SK-N-DZ (cell line): ENCODE measurements around the gene ZNF70.

Experiments used
- DNase-seq: peaks from one replicate; pipeline ENCODE4 v3.0.0-alpha.2; 2015; ENCODE audit warnings: low spot score

Gene ZNF70

DNA sequence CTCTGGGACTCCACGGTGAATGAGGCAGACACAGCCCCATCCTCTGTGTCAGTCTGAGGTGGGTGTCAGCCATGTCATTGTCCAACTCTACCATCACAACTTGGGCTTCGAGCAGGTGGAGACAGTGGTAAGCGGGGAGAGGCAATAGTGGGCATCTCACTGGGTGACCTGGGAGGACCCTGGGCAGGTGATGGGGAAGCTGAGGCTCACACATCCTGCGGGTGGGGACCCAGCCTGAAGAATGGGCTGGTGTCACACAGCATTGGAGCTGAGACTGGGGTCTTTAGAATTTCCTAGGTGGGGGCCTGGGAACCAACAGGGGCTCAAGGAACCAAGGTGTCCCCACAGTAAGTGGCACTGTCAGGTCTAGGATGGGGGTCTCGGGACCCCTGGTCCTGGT lies 28.8 kb upstream of the ZNF70 start:
- DNase-seq = no peak

DNA sequence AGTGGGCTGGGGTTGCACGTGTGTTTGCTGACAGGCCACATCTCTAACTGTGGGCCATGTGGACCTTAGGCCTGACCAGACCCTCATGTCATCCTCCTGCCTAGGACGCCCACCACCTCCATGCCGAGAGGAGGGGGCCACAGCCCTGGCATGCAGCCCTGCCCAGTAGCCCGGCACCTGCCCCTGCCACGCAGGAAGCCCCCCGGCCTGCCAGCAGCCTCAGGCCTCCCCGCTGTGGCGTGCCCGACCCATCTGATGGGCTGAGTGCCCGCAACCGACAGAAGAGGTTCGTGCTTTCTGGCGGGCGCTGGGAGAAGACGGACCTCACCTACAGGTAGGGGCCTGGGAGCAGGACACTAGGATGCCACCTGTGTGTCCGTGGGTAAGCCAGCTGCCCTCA lies 28.2 kb upstream of the ZNF70 start:
- DNase-seq = no peak

DNA sequence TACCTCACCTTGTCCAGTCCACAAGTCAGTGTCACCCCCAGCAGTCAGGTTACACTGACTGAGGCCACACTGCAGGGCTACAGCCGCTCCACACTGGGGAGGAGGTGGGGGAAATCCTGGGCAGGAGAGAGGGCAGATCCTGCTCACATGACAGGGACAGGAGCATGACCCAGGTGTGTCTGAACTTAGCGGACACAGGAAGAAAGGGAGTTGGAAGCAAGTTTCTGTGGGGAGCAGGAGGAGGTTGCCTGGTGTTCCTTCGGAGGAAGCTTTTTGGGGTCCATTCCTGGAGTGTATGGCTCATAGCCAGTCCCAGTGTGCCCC lies 27.6 kb upstream of the ZNF70 start:
- no peak for DNase-seq

DNA sequence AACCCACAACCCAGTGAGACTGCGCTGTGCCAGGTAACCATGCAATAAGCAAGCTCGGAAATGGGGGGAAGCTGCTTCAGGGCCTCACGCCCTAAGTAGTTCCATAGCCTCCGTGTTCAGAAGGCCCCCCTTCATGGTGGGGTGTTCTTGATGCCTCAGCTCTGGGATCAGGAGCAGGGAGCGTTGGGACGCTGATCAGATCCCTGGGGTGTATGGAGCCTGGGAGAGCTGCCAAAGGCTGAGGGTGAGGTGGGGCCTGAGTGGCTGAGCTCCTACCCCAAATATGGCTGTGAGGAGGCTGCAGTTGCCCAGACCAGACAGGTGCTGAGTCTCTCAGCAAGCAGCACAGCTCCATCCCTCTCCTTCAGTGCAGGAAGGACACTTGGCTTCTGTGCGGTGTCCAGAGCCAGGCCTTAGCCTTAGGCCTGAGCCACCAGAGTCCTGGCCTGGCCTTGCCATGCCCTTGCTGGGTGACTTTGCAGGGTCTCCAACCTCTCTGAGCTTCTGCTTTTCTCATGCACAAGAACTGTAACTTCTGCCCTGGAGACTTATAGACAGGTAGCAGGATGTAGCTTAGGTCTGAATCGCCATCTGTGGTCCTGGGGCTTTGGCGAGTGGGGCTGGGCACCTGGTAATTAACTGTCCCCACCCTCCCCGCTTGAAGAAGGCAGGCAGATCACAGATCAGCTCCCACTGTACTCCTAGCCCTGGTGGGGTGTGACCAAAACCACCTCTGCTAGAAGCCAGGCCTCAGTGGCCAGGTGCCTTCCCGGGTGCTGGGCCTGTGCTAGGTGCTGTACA lies 27.1 kb upstream of the ZNF70 start:
- DNase-seq = no peak

DNA sequence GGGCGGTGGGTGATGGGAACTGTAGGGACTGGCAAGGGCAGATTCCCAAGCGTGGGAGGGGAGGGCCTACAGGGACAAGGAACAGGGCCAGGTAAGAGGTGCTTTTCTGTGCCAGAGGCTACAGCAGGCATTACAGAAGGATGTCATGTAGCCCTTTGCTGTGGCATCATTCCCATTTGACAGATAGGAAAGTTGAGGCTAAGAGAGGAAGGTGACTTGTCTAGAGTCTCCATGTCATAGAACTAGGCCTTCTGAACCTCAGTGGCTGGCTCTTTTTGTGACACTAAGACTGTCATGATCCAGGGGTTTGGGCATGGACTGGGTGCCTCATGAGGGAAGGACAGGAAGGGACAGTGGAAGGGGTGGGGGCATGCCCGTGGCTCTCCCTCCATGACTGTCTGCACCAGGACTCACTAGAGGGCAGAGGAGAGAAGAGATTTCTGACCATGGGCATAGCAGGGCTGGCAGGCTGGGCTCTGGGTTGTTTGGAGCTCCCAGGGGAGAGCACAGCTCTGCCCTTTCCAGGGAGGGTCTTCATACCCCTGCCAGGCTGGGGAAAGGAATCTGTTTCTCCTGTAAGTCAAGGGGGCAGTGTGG lies 25.0 kb upstream of the ZNF70 start:
- no peak for DNase-seq

DNA sequence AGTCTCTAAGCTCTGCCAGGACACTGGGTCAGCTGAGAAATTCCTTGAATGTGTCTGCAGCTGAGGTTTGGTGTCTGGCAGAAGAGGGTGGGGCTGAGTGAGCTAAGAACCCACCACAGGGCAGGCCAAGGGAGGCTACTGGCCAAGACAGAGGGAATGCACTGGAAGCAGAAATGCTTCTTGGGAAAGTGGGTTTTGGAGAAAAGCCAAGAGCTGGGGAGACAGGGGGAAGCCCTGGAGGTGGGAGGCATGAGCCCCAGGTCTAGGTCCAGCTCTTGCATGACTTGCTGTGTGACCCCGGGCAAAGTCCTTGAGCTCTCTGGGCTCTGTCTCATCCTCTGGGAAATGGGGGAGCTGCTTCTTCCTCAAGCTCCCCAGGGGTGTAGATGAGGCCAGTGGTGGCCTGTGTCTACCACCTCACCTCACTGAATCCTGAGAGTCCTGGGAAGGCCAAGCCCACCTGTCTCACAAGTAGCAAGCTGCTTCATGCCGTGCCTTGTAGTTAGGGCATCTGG lies 24.1 kb upstream of the ZNF70 start:
- DNase-seq = no peak

DNA sequence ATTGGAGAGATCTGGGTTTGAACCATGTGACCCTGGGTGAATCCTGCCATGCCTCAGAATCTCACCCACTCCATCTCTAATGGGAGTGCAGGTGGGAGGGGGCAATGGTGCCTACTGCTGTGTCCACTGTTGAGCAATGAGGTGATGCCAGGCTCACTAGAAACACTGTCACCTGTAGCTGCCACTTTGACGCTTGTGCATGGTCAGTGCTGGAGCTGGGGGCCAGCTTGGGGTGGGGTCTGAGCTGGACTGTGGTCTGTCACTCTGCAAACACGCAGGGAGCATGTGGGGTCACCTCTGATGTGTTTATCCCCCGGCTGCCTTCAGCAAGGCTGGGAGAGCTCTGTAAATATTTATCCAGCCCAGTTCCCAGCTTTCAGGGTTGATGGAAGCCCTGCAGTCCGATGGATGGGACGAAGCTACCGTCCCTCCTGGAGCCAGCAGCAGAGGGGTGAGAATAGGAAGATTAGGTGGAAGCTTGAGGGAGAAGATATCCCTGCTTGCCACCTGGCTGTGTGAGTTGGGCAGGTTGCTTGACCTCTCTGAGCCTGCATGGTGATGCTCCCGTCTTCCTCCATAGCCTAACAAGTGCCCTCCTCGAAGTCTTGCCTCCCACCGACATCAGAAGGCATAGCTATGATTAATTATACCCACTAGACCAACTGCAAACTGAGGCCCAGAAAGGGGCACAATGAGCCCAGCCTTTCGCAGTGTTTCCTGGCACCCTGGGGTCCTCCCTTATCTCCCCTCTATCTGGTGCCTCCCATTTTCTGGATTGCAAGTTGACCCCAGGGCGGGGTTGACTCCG lies 23.4 kb upstream of the ZNF70 start:
- no peak for DNase-seq

DNA sequence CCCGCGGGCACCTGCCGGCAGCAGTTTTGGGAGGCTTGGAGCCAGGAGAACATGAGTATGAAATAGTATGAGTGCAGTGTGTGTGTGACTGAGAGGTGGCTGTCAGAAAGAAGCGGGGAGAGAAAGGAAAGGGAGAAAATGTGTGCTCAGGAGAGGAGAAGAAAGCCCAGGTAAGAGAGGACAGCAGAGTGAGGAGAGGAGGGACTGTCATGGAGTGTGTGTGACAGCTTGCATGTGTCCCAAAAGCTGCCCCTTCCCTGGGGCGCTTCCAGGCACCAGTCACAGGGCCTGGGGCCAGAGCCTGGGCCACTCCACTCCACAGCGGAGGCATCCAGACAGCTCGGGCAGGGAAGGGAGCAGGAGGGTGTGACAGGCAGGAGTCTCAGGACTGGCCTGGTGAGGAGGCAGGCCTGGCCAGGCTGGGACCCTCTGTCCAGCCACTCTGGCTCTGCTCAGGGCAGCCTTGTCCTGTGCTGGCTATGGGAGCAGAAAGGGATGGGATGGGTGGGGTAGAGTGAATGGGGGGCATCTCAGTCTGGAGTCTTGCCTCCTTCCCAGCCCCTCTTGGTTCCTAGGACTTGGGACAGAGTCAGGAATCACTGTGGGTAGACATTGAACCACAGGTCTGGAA lies 22.7 kb upstream of the ZNF70 start:
- DNase-seq = no peak

DNA sequence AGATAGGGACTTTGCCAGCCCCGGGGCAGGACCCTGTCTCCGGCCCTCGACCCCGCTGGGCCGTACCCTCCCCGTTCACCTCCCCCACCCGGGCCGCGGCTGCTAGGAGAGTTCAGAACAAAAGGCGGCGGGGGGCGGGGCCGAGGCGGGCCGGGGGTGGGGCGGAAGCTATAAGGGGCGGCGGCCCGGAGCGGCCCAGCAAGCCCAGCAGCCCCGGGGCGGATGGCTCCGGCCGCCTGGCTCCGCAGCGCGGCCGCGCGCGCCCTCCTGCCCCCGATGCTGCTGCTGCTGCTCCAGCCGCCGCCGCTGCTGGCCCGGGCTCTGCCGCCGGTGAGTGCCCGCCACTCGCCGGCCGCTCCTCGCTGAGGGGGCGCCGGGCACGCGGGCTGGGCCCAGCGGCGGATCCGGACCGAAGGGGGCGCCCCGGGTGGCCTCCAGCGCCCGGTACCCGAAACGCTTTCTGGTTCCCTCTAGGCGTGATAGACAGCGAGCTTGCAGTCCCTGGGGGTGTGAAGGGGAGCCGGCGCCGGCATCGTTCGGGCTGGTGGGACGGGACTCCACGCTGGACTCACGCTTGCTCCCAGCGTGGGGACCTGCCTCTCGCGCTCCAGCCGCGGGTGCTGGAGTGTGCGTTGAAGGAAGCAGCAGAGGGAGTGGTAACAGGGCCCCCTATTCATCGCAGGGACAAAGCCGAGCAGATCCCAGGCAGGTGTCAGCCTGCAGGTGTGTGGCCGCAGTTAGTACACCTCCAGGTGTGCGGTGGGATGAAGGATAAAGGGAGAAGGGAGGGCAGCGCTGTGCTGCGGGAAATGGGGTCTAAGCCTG lies 21.9 kb upstream of the ZNF70 start, which contains the start of gene MMP11:
Gene MMP11, plus strand, starts transcription at position 201 of the 825 bp plus-strand sequence. Its CDS starts 22 bp downstream, at position 223.
- DNase-seq = no peak

DNA sequence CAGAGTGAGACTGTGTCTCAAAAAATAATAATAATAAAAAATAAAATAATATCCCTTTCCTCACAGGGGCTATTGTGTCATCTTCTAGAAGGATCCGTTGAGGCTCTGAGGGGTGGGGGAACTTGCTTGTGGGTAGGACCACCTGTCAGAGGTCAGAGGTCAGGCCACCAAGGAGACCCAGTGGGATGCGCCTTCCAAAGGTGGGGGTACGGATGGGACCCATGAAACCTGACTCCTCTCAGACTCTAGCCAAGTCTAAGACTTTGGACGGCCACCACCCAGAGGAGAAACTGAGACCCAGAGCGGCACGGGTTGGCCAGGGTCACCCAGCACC lies 21.4 kb upstream of the ZNF70 start:
- DNase-seq = no peak

DNA sequence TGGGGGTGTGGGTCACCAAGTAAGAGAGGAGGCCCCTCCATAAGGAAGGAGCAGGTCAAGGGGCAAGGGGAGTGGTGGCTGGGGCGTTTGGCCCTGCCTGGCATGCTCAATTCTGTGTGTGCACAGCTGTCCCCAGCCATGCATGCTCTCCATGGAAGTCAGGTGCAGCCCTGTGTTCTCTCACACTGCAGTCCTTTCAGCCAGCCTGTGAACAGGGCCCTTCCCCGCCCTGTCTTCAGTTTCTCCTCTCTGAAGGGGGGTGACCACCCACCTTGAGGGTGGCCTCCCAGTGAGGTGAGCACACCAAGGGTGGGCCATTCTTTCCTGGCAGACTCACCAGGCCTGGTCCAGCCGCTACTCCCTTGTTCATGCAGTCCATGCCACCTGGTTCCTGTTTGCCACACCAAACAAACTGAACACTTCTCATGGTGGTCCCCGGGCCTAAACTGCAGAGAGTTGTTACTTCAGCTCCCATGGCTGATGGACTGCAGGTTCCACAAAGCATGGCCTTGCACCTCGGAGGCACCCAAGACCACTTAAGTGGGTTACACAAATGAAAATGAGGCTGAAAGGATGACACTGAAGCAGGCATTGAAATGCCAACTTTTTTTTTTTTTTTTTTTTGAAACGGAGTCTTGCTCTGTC lies 18.5 kb upstream of the ZNF70 start:
- no peak for DNase-seq

DNA sequence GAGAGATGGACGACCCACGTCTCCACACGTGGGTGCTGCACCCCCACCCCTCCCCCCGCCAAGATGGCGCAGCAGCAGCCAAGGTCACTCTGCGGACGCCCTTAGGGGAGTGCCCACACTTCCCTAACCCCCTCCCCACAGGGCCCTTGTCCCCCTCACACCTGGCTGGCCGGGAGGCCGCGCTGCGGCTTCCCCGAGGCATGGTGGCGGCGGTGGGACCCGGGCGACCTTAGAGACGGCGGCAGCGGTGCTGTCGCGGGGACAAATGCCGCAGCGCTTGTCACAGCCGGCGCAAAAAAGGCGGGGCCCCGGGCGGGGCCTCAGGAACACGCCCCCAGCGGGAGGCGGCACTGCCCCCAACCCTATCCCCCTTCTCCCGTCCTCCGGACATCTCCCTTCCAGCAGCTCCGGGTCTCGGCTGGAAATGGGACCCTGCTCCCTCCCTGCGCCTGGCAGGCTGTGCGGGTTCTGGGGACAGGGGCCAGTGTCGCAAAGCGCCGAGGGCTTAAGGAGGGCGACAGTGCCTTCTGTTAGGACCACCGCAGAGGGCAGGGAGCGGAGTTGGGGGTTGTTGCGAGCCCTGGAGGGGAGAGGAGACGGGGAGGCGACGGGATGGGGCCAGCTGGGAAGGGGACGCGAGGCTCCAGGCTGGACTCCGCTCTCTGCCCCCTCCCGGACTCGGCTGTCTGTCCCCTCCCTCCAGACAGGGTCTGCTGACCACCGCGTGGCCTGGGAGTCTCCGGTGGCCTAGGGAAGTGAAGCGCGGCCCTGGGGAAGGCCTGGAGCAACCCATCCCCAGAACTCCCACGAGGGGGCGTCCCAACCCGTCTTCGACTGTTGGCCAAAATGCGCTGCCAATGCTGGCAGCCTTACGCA lies 17.0 kb upstream of the ZNF70 start, which contains the start of gene CHCHD10:
Gene CHCHD10, minus strand, starts transcription at position 300 of the 876 bp plus-strand sequence. Its CDS starts 98 bp downstream, at position 202.
- DNase-seq = peak; percentile 87

DNA sequence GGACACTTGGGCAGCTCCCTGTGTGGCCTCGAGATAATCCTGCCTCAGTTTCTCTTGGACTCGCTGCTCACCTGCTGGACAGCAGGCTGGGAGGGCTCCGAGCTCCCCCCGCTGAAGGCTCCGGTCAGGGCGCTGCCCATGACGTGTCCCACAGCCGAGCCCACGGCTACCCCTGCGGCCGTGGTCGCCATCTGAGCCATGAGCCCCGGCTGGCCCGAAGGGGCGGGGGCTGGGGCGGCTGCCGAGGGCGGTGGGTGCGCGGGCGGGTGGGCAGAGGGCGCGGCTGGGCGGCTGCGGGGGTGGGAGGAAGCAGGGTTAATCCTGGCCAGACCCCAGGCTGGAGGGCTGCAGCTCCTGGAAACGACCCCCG lies 16.4 kb upstream of the ZNF70 start:
- DNase-seq = no peak

DNA sequence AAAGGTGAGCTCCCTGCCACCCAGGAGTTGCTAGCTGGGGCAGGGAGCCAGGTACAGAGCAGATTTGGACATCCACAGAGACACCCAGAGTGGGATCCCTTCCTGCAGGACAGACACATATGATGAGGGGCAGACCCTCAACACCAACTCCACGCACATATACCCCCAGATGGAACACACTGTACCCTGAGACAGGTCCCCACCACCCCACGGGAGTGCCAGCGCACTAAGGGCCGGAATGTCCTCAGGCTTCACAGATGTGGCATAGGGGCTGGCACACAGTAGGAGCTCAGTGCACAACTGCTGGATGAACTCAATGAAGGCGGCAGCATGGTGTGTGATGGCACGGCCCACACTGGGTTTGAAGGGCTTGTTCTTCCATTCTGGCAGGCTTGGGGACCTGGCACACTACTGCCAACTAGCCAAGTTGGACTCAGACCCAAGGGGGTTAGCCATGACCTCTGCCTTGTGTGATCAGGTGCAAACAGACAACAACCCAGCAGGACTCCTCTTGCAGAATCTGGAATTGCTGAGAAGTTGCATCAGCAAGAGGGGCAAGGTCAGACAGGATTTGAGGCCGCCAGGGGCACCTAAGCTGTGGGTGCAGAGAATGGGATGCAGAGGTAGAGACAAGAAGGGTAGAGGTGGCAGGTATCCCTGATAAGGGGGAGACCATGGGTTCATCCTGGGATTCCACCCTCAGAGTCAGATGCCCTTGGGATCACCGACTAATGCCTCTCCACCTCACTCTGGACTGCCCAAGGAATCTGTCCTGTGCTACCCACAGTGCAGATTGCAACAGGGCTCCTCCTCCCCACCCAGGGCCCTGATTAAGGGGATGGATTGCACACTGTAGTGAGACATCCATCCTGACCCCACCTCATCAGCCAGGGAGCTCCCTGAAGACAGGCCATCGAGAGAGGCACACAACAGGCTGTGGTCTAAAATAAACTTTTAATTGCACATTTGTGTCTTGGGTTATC lies 14.3 kb upstream of the ZNF70 start:
- no peak for DNase-seq

DNA sequence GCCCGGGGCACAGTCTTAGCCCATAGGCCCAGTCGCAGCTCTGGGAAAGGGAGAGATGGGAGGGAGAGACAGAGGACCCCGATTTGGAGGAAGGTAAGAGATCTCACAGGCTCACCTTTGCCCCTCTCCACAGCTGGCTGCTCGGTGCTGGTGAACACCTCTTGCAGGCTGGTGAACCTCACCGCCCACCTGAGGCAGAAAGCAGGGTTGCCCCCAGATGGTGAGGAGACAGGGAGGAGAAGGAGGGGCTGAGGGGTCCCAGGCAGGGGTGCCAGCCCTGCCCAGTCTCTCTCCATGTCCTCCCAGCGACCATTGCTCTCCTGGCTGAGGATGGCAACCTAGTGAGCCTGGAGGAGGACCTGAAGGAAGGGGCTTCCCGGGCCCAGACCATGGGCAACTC lies 13.0 kb upstream of the ZNF70 start:
- no peak for DNase-seq

DNA sequence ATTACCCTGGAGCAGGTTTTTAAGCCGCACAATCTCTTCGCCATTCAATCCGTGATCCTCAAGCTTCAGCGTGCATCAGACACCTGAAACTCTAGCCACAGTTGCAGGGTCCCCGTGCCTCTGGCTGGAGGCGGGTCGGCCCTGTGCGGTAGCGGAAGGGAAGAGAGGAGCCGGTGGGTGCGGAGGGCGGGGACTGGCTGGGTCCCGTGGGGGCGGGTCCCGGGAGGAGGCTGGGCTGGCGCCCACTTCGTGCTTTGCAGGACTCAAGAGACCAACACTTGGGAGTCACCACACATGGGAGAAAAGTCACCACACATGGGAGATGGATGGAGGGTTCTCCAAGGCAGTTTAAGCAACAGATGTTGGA lies 12.7 kb upstream of the ZNF70 start:
- DNase-seq = no peak

DNA sequence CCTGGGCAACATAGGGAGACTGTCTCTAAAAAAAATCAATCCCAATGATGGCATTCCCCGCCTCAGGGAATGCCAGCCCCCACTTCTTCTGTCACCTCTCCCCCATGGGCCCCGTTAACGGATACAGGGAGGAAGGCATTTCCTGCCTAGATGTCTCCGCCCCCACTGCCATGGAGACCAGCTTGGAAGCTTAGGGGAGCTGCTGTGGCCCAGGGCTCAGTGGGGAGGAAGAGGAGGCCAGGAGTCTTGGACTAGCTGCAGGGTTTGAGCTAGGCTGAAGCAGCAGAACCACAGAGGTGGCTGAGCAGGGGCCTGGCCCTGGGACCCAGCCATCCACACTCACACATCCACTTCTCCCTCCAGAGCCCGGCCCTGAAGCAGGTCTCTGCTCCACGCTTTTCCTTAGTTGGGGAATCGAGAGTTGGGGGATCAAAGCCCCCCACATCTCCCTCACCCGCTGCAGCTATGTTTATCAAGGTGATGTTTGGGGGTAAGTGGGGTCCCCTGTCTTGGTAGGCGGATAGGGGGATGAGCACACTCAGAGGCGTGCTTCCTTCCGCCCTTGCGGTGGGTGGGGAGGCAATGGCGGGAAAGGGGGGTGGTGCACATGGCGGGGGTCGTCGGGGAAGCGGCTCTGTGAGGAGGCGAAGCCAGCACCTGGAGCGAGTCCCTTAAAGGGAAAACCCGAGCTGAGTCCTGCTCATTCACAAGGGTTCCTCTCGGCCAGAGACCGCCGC lies 12.1 kb upstream of the ZNF70 start, which contains the start of gene C22orf15:
Gene C22orf15, plus strand, starts transcription at position 149 of the 737 bp plus-strand sequence. Its CDS starts 317 bp downstream, at position 466.
- DNase-seq = no peak

DNA sequence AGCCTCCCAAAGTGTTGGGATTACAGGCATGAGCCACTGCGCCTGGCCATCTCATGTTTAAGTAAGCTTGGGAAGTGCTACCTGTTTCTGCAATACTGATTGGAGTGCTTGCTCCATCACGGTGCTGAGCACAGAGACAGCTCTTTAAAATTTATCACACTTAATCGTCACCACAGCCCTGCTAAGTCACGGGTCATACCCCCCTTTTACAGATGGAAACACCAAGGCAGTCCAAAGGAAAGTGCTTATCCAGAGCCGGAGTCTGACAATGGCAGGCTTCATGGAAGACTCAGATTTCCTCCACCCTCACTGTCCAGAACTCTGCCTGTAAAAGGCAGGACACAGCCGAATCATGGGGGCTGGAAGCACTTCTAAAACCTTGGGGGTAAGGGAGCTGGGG lies 9.1 kb upstream of the ZNF70 start:
- DNase-seq = no peak
